GM19240 (cell line): ENCODE results near the gene RPS19.
A peak's percentile ranks its signal among the peaks of the same experiment; 100 is the strongest.

Experiments
- DNase-seq: peaks from one replicate; pipeline ENCODE4 v3.0.0; 2011; ENCODE audit warnings: low spot score; ENCODE audit not compliant: insufficient read length

RPS19 gene

GRCh38 chr19:41859618-41860418 lies at the start of gene RPS19:
Gene RPS19 (plus strand): TSS chr19:41860255. CDS start chr19:41860775, 520 bp downstream.
- DNase-seq, result peak; percentile 86

GRCh38 chr19:41810301-41810700 lies 49.8 kb upstream of the RPS19 start:
- DNase-seq, result no peak

DNA sequence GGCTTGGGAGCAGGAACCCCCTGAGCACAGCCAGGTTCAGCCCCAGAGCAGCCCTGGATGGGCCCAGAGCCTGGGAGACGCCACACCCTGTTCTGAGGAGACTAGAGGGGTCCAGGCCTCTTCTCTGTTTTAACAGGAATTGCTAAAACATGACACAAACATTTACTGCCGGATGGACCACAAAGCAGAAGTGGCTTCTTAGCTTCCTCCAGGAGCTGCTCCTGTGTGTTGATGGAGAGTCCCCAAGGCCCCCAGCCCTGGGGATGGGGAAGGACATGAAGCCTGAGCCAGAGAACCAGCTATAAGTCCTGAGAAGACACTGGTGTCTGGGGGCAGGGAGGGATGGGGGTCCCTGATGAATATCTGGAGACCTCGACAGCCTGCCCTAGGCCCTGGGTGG lies 49.0 kb upstream of the RPS19 start:
- DNase-seq, result no peak

GRCh38 chr19:41811981-41812380 lies 48.1 kb upstream of the RPS19 start:
- no peak for DNase-seq

DNA sequence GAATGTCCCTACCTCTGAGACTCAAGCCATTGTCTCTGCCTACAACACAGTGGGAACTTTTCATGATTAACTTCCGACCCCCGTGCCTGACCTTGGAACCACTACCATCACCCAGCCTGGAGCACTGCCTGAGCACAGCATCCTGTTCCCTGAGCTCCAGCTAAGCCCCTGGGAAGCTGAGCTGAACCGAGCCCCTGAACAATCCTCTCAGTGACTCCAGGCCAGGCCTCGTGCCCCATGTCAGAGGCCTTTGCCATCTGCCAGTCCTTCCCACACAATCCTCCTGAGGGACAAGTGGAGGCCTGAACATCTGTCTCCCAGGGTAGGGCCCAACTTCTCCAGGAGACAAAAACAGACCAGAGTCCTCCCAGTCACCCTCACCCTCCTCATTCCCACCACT lies 46.1 kb upstream of the RPS19 start:
- no peak for DNase-seq

GRCh38 chr19:41815301-41815700 lies 44.8 kb upstream of the RPS19 start:
- DNase-seq, result no peak

GRCh38 chr19:41816761-41817160 lies 43.3 kb upstream of the RPS19 start:
- no peak for DNase-seq

DNA sequence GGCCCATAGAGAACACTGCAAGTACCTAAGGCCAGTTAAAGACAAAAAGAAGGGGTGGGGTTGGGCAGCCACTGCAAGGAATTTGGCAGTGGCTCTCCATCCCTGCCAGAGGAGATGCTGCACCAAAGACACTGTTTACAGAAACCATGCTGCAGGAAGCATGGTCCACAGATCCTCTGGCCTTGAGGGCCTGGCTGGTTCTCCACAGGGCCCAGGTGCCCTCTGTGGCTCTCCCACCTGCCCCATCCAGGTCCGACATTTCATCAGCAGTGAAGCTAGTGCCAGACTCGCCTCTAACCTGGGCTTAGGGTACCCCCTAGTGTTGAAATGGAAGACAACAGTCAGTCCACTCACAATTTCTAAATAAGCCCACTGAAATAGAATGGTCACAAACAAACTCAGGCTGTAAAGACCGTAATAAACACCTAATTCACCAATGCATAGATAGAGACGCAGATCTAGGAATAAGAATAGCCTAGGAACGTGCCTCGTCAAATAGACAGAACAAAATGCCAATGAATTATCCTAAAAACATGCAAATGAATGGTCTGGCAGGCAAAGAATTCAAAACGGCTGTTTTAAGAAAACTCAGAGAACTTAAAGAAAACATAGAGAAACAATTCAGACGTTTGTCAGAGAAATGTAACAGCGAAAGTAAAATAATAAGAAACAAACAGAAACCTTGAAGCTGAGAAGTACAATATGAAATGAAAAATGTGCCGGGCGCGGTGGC lies 38.9 kb upstream of the RPS19 start:
- DNase-seq, result peak; percentile 47

DNA sequence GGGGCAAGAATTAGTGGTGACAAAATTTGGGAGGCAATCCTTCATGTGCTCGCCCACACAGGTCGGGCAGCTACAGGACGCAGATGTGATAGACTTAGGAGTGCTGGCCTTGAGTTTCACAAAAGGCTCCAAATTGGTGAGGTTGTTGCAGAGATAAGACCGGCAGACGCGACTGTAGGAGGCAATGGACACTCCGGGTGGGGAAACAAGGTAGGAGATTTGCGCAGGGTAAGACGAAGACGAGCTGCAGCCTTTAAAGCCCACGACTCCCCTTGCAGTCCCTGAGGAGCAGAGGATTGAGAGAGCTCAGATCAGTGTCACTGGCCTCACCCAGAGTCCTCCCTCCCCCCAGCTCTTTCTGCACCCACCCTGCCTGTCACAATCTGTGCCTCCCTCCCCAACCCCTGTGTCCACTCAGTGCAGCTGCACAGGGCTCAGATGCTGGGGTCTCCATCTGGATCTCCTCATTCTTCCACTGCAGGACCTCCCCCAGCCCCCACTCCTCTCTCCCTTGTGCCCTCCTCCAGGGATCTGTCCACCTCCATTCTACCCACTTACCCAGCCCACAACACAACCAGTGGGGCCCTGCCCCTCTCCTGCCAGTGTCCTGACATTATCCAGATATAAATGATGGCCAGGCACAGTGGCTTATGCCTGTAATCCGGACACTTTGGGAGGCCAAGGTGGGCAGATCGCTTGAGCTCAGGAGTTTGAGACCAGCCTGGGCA lies 21.9 kb upstream of the RPS19 start:
- no peak for DNase-seq

DNA sequence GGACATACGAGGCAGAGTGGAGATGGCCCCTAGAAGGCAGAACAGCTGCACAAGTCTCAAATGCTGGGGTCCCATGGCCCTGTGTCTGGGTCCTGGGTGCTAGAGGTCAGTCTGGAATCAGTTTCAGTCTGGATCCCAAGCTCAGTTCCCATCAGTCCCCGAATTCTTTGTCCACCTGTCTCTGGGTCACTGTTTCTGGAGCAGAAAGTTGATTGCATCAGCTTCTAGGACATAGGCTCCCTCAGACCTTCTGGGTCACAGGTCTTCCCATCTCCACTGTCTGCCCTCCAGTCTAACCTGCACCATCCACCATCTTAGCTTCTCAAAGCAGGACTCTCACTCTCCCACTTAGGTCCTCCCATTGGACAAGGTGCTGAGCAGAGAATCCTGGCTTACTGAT lies 20.8 kb upstream of the RPS19 start:
- no peak for DNase-seq

DNA sequence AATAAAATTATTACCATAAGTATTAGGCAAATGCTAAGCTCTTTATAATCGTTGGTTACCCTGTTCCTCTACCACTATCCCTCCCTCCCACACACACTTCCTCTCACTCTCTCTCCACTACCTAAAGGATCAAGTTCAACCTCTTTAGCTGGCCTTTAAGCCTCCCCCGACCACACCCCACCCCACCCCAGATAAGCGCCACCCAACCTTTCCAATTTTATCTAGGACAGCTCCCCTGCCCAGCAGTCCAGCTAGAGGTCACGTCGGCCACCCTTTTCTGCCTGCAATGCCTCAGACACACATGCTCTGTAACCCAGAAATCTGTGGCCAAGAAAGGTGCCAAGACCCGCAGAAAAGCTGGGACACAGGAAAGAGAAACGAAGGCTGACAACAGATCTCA lies 16.7 kb upstream of the RPS19 start:
- no peak for DNase-seq

GRCh38 chr19:41844601-41845000 lies 15.5 kb upstream of the RPS19 start, which contains the start of gene LYPD4:
Gene LYPD4 (minus strand): TSS chr19:41844683. CDS start chr19:41839285, 5,398 bp downstream.
- no peak for DNase-seq

- DNase-seq, result no peak
Observed at GRCh38 chr19:41845001-41845050, 15.2 kb upstream of the RPS19 start, which contains the start of gene DMRTC2. Gene DMRTC2 (plus strand): TSS chr19:41845042. CDS start chr19:41847429, 2,387 bp downstream.

DNA sequence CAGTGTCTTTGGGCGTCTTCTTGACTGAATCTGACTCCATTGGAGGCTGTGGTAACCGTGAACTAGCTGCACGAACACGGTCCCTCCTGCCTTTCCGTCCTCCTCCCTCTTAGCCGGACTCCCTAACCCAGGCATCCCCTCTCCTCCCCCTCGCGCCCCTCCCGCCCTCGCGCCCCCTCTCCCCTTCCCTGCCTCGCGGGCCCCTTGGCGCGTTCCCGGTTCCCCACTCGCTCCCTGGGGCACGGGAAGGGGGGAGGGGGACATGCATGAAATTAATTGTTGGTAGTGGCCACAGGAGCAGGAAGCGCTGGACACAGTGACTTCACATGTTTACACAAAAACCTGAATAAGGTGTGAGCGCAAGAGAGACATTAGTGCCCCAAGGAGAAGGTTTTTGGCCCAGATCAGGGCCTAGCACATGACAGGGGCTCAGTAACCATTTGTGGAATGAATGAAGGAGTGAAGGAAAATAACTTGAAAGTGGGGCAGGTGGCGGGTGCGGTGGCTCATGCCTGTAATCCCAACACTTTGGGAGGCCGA lies 14.9 kb upstream of the RPS19 start:
- DNase-seq, result no peak

- DNase-seq, result no peak
Observed at GRCh38 chr19:41847351-41848105, 12.5 kb upstream of the RPS19 start.

GRCh38 chr19:41848666-41849065 lies 11.4 kb upstream of the RPS19 start:
- no peak for DNase-seq

DNA sequence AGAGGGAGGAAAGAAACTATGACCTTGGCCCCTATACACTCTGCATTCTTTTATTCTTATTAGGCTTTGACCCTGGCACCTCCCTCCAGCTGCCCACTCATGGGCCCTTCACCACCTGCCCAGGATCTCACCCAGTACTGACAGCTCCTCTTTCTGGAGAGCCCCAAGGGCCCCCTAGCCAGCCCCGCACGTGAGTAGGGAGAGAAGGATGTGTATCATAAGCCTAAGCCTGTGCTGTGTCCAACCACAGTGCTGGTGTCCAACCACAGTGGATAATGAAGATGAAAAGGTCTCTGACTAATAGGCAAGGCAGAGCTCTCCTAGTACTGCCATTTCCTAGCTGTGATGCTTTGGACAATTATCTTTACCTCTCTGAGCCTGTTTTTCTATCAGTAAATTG lies 11.0 kb upstream of the RPS19 start:
- no peak for DNase-seq

DNA sequence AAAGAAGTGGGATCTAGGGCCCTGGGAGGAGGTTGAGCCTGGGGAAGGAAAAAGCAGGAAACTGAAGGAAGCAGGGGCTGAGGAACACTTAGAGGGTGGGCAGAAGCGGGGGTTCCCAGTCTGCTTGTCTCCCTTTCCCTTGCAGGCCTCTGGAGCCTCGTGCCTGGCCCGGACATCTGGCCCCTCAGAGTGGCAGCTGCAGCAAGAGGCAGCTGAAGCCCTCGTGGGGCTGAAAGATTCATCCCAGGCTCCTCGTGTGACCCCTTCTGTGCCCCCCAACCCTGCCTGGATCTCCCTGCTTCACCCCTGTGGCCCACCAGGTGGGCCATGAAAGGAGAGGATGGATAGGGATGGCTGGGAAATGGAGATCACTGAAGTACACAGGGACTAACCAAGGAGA lies 9.7 kb upstream of the RPS19 start:
- DNase-seq, result no peak

GRCh38 chr19:41851456-41851855 lies 8.6 kb upstream of the RPS19 start:
- DNase-seq, result no peak

DNA sequence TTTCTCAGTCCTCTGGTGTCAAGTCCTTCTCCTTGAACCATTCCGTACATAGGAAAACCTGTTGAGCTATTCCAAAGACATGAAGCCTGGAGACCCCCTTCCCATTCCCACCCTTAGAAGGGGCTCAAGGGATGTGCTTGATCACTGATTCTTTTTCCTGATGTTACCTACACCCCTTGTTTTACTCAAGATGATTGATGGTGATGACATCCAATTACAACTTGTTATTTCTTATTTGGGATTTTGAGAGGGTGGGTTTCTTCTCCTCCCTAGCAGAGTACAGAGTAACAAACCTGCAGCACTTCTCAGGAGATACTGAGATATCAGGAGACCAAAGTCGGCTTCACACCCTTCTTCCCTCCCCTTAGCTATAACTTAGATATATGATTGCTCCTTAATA lies 6.7 kb upstream of the RPS19 start:
- DNase-seq, result no peak

DNA sequence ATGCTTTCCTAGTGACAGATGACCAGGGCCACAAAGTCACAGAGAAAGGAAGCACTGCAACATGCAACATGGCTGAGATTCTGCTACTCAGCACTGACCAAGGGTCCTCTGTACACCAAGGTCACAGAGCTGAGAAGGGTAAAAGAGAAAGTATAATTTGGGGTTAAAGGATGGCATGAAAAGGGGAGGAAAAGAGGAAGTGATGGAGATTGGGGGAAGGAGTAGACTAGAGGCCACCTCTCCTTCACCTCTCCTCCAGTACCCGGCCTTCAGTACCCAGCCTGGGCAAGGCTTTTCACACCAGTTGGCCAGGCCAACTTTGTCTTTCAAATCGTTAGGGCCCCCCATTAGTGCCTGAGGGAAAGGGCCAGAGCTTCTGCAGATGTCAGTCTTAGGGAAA lies 6.3 kb upstream of the RPS19 start:
- no peak for DNase-seq

- no peak for DNase-seq
Observed at GRCh38 chr19:41859213-41859617, 840 bp upstream of the RPS19 start.
